ENCODE measurements around the gene ANXA10. TPM values are rescaled to one million over a fixed set of nuclear protein-coding genes. Genes with fewer than 3 reads are reported as not detected.
"Not testable (repeated sequence)": the region's sequence is repeated elsewhere in the genome, so short reads cannot be mapped to it uniquely, and the experiment has no call there.

ANXA10 gene
- polyA plus RNA-seq, 1 experiment, result not detected

DNA sequence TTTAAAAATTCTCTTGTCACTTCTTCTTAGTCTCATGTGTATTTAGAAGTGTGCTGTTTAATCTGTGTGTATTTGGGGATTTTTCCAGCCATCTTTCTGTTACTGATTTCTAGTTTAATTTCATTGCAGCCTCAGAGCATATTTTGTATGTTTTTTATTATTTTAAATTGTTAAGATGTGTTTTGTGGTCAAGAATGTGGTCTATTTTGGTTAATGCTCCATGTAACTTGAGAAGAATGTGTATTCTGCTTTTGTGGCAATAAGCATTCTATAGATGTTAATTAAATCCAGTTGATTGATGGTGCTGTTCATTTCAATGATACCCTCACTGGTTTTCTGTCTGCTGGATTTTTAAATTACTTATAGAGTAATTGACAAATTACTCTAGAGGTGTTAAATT lies 38.9 kb downstream of the ANXA10 start:
- POLR2A ChIA-PET, result no interaction called here
- TF ChIP-seq, protein P1, sequence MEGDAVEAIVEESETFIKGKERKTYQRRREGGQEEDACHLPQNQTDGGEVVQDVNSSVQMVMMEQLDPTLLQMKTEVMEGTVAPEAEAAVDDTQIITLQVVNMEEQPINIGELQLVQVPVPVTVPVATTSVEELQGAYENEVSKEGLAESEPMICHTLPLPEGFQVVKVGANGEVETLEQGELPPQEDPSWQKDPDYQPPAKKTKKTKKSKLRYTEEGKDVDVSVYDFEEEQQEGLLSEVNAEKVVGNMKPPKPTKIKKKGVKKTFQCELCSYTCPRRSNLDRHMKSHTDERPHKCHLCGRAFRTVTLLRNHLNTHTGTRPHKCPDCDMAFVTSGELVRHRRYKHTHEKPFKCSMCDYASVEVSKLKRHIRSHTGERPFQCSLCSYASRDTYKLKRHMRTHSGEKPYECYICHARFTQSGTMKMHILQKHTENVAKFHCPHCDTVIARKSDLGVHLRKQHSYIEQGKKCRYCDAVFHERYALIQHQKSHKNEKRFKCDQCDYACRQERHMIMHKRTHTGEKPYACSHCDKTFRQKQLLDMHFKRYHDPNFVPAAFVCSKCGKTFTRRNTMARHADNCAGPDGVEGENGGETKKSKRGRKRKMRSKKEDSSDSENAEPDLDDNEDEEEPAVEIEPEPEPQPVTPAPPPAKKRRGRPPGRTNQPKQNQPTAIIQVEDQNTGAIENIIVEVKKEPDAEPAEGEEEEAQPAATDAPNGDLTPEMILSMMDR (IDR thresholded peaks at IDR 0.05; ENCODE audit: insufficient read depth, low read depth, low read length), result no peak
- H3K4me3 ChIP-seq (ENCODE audit: low read depth, low read length), result no peak overlapping the region
- no peak for DNase-seq (ENCODE audit: low read depth)
- CTCF ChIA-PET, result interaction anchor here (0.7 kb wide), 1 partner anchor 443 kb away, joined by 3 read pairs; no protein-coding TSS in a partner anchor
- no peaks in the 10 kb centered on the region for H3K27me3 ChIP-seq (ENCODE audit: control insufficient read depth, insufficient read depth, low read length)
- no peaks in the 10 kb centered on the region for H3K36me3 ChIP-seq (ENCODE audit: control insufficient read depth, insufficient read depth, low read length)

- Histone ChIP-seq H3K36me3 (ENCODE audit: control insufficient read depth, insufficient read depth, low read length) (no peaks in the 10 kb centered on the region), H3K4me3 (ENCODE audit: low read depth, low read length) (no peak overlapping the region), H3K27me3 (ENCODE audit: control insufficient read depth, insufficient read depth, low read length) (no peaks in the 10 kb centered on the region)
- no peak for DNase-seq (ENCODE audit: low read depth)
- TF ChIP-seq, protein P1 (IDR thresholded peaks at IDR 0.05; ENCODE audit: insufficient read depth, low read depth, low read length), result no peak
- CTCF ChIA-PET, result no interaction called here
- POLR2A ChIA-PET, result no interaction called here
Measured at GRCh38 chr4:168134651-168135050, 42.3 kb downstream of the ANXA10 start.

GRCh38 chr4:168135860-168136259 lies 43.5 kb downstream of the ANXA10 start:
- DNase-seq (ENCODE audit: low read depth); POLR2A ChIA-PET; H3K4me3 ChIP-seq (ENCODE audit: low read depth, low read length); CTCF ChIA-PET; H3K27me3 ChIP-seq (ENCODE audit: control insufficient read depth, insufficient read depth, low read length); H3K36me3 ChIP-seq (ENCODE audit: control insufficient read depth, insufficient read depth, low read length): not testable (repeated sequence)

GRCh38 chr4:168137695-168138094 lies 45.4 kb downstream of the ANXA10 start:
- POLR2A ChIA-PET; H3K36me3 ChIP-seq (ENCODE audit: control insufficient read depth, insufficient read depth, low read length); H3K4me3 ChIP-seq (ENCODE audit: low read depth, low read length); DNase-seq (ENCODE audit: low read depth); H3K27me3 ChIP-seq (ENCODE audit: control insufficient read depth, insufficient read depth, low read length): not testable (repeated sequence)
- CTCF ChIA-PET, result interaction anchor here (1.7 kb wide), 1 partner anchor 16 kb away, joined by 5 read pairs; no protein-coding TSS in a partner anchor

GRCh38 chr4:168138143-168138542 lies 45.8 kb downstream of the ANXA10 start:
- Histone ChIP-seq H3K27me3 (ENCODE audit: control insufficient read depth, insufficient read depth, low read length) (no peaks in the 10 kb centered on the region), H3K36me3 (ENCODE audit: control insufficient read depth, insufficient read depth, low read length) (no peaks in the 10 kb centered on the region), H3K4me3 (ENCODE audit: low read depth, low read length) (no peak overlapping the region)
- ChIA-PET POLR2A (no interaction called here), CTCF (no interaction called here)
- TF ChIP-seq, protein P1 (IDR thresholded peaks at IDR 0.05; ENCODE audit: insufficient read depth, low read depth, low read length), result no peak
- peak; percentile 59 for DNase-seq (ENCODE audit: low read depth)

DNA sequence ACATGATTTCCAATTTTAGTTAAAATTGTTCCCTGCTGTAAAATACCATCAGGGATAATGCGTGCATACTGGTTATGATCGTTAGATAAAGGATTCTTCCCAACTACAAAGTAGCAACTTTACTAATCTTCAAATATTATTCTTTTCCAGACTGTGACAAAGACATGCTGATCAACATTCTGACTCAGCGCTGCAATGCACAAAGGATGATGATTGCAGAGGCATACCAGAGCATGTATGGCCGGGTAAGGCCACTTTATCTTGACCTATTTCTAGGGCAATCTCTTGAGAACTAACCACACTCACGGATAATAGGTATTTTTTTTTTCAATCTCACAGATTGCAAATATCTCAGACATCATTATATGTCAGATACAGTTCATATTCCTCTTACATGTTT lies 47.0 kb downstream of the ANXA10 start:
- CTCF ChIA-PET, result no interaction called here
- TF ChIP-seq, protein P1 (IDR thresholded peaks at IDR 0.05; ENCODE audit: insufficient read depth, low read depth, low read length), result no peak
- no peak for DNase-seq (ENCODE audit: low read depth)

More for the DNA sequence above, 47.0 kb downstream of the ANXA10 start:
- Histone ChIP-seq H3K36me3 (ENCODE audit: control insufficient read depth, insufficient read depth, low read length) (no peaks in the 10 kb centered on the region), H3K4me3 (ENCODE audit: low read depth, low read length) (no peak overlapping the region), H3K27me3 (ENCODE audit: control insufficient read depth, insufficient read depth, low read length) (no peaks in the 10 kb centered on the region)
- POLR2A ChIA-PET, result no interaction called here

Data from BJ (cell line).